ENCODE data around the gene B3GNT5. TPM values are rescaled to one million over a fixed set of nuclear protein-coding genes. Genes with fewer than 3 reads are reported as not detected.

The B3GNT5 gene
- total and polyA plus RNA-seq, 9 of the 15 experiments (the other 6 are each of a cell fraction or from before 2014, with no cell fraction given), result 8.8 to 23.8 (median 14.4) TPM

- TF ChIP-seq HEY1 (CRISPR knock-in tag; IDR thresholded peaks at IDR 0.05; ENCODE audit: borderline replicate concordance), result no peak
- TF ChIP-seq ZNF717 (CRISPR knock-in tag; IDR thresholded peaks at IDR 0.05), result no peak
Measured at GRCh38 chr3:183265157-183265642, 12.1 kb downstream of the B3GNT5 start (continued).

GRCh38 chr3:183265834-183266417 is 12.9 kb downstream of the B3GNT5 start:
- FAIRE-seq (peak; percentile 23), DNase-seq (ENCODE audit: extremely low read depth in 1 of 4, low spot score in 3 of 4) (no peak), ATAC-seq (no peak)
- Histone ChIP-seq H2AFZ (ENCODE audit: low read depth, low read length) (no peak overlapping the region), H3K4me3 (no peak overlapping the region), H3K9me3 (replicated peaks; ENCODE audit: control insufficient read depth, insufficient read depth, low read depth, low read length) (no peaks in the 10 kb centered on the region), H3K4me2 (ENCODE audit: insufficient read depth, low read length) (no peak overlapping the region), H3K79me2 (ENCODE audit: control insufficient read depth, insufficient read depth, low read length) (peaks cover 38% of the 10 kb centered on the region; the same call in 2 of the 3 replicates), H3K4me1 (replicated peaks in 1 of 2; ENCODE audit: control insufficient read depth in 2 of 2, insufficient read depth in 2 of 2, low read length in 2 of 2) (peaks cover 0 to 13% of the 10 kb centered on the region in 2 experiments; a peak in 4 of 5 replicates), H3K36me3 (ENCODE audit: control insufficient read depth, insufficient read depth, low read length) (peaks cover 21% of the 10 kb centered on the region), H3K9me1 (ENCODE audit: control insufficient read depth, insufficient read depth, low read length) (no peaks in the 10 kb centered on the region), H3K27me3 (ENCODE audit: control insufficient read depth in 2 of 2, insufficient read depth in 2 of 2, low read length in 2 of 2) (no peaks in the 10 kb centered on the region), H4K20me1 (replicated peaks; ENCODE audit: control insufficient read depth, insufficient read depth, low read length) (no peaks in the 10 kb centered on the region; the same call in 1 of the 2 replicates), H3K9ac (ENCODE audit: insufficient read depth in 1 of 2, low read depth in 2 of 2, low read length in 2 of 2) (no peak overlapping the region), H3K27ac (ENCODE audit: extremely low read depth, low read depth, low read length) (no peak overlapping the region)
- 60% methylated on average over 5 of the region's 5 CpGs for WGBS (ENCODE audit: insufficient coverage, low coverage, missing lambda C conversion rate)
- BruUV-seq (replicated peaks), result no TSS peak
- ChIA-PET POLR2A (interaction anchor here (0.7 to 2.3 kb wide), 7 partner anchors 9 to 53 kb away, joined by 3 to 13 read pairs (median 6); partner anchors contain the start of gene B3GNT5), CTCF (ENCODE audit: low intra/inter-chr PET ratio) (no interaction called here)
- in situ Hi-C loops (cut with MboI), result no loop called here
- intact Hi-C loops (cut with micrococcal nuclease), result no loop called here
- peak; percentile 32; the same call in 1 of the 2 replicates for TF ChIP-seq ATF3 (IDR thresholded peaks at IDR 0.05)
- TF ChIP-seq ATF3 (CRISPR knock-in tag; conservative IDR thresholded peaks at IDR 0.05), result no peak
- no peak for TF ChIP-seq ZBTB11 (CRISPR knock-in tag; IDR thresholded peaks at IDR 0.05)
- TF ChIP-seq NCOA6 (IDR thresholded peaks at IDR 0.05), result no peak
